HepG2 (cell line): ENCODE data around the gene NOA1. TPM values are rescaled to one million over a fixed set of nuclear protein-coding genes. Genes with fewer than 3 reads are reported as not detected.
"Not testable (repeated sequence)": the region's sequence is repeated elsewhere in the genome, so short reads cannot be mapped to it uniquely, and the experiment has no call there.

Experiments
- ATAC-seq: fragments of 200-7000 bp; cut with Tn5 transposase; 3 replicates; pipeline ENCODE4 v1.9.1; 2020; ENCODE audit warnings: mild to moderate bottlenecking, moderate library complexity
- BruUV-seq: library from RNA; stranded (reverse); fragments of 400-500 nt; replicated peaks from 2 replicates; lab custom pipeline; 2021; lab: Mats Ljungman, UMichigan
- CTCF ChIA-PET: fragments of 300-600 bp; formaldehyde crosslinking; extraction: SDS; loops from one replicate; lab custom pipeline; 2021; ENCODE audit warnings: low total read pairs, inconsistent platforms, low intra/inter-chr PET ratio; lab: Yijun Ruan, JAX
- POLR2A ChIA-PET: fragments of 350-600 bp; sonication (Branson Sonifier 250); formaldehyde crosslinking; loops from one replicate; lab custom pipeline; 2020; ENCODE audit warnings: antibody characterized with exemption, inconsistent platforms; lab: Yijun Ruan, JAX
- DNase-seq: peaks from one replicate; pipeline ENCODE4 v3.0.0-alpha.2; 2015; ENCODE audit warnings: low spot score
- FAIRE-seq: peaks from 3 replicates; lab custom pipeline; 2011; peaks lifted over from hg19 to GRCh38; lab: Jason Lieb, UNC
- H2AFZ ChIP-seq: one replicate; pipeline ENCODE4 v1.6.1; 2011; ENCODE audit warnings: low read length, inconsistent platforms
- H3K27ac ChIP-seq: fragments of 300-600 bp; 3 replicates; pipeline ENCODE4 v1.8.0; 2011; ENCODE audit warnings: mixed run types, mild to moderate bottlenecking, mixed read lengths, low read length, inconsistent platforms; ENCODE audit not compliant: insufficient read depth; ENCODE audit errors: extremely low read length
- H3K27me3 ChIP-seq, 2 experiments: fragments of 200-600 bp in 1 of 2; 2 replicates in 1 of 2; 3 replicates in 1 of 2; pipeline versions ENCODE4 v1.6.0 to v1.8.0; 2011; ENCODE audit warnings: low read length in 2 of 2, mild to moderate bottlenecking in 2 of 2, moderate library complexity in 2 of 2, inconsistent platforms in 1 of 2; ENCODE audit not compliant: insufficient read depth in 2 of 2, control insufficient read depth in 1 of 2
- H3K36me3 ChIP-seq, 2 experiments: fragments of 200-600 bp in 1 of 2; replicated peaks in 1 of 2; 2 replicates in 1 of 2; 3 replicates in 1 of 2; pipeline versions ENCODE4 v1.5.1 to v1.8.0; 2011; ENCODE audit warnings: low read length in 2 of 2, inconsistent platforms in 1 of 2; ENCODE audit not compliant: insufficient read depth in 2 of 2, control insufficient read depth in 1 of 2
- H3K4me1 ChIP-seq: 2 replicates; pipeline ENCODE4 v1.5.1; 2012; ENCODE audit warnings: low read length, inconsistent platforms; ENCODE audit not compliant: insufficient read depth
- H3K4me2 ChIP-seq: 2 replicates; pipeline ENCODE4 v1.6.0; 2011; ENCODE audit warnings: low read depth, low read length, inconsistent platforms
- H3K4me3 ChIP-seq, 3 experiments: fragments of 200-600 bp in 1 of 3; sonication (generic), shearing (Covaris generic) in 1 of 3; replicated peaks in 1 of 3; 2 replicates each; pipeline ENCODE4 v1.5.1; 2011 to 2016; ENCODE audit warnings: low read length in 3 of 3, inconsistent platforms in 2 of 3, low read depth in 2 of 3, mild to moderate bottlenecking in 2 of 3, control low read depth in 1 of 3, mixed read lengths in 1 of 3; ENCODE audit not compliant: insufficient read depth in 1 of 3
- H3K79me2 ChIP-seq: one replicate; pipeline ENCODE4 v1.6.1; 2011; ENCODE audit warnings: low read length, inconsistent platforms; ENCODE audit not compliant: insufficient read depth
- H3K9ac ChIP-seq: 2 replicates; pipeline ENCODE4 v1.6.0; 2011; ENCODE audit warnings: mild to moderate bottlenecking, low read depth, low read length, inconsistent platforms; ENCODE audit not compliant: insufficient read depth
- H3K9me3 ChIP-seq: 2 replicates; pipeline ENCODE4 v1.5.1; 2012; ENCODE audit warnings: mild to moderate bottlenecking, low read length
- H4K20me1 ChIP-seq: 2 replicates; pipeline ENCODE4 v1.6.0; 2011; ENCODE audit warnings: inconsistent platforms, mild to moderate bottlenecking, low read length, moderate library complexity; ENCODE audit not compliant: insufficient read depth
- ATAD3A ChIP-seq: sonication (generic); formaldehyde crosslinking; IDR thresholded peaks from 2 replicates; pipeline ENCODE4 v1.4.0; 2020; ENCODE audit warnings: missing genetic modification reagents
- MEIS1 ChIP-seq: sonication (generic); formaldehyde crosslinking; IDR thresholded peaks from 2 replicates; pipeline ENCODE4 v1.9.0; 2021; ENCODE audit warnings: mild to moderate bottlenecking, missing genetic modification reagents, moderate library complexity, borderline replicate concordance
- NFE2 ChIP-seq: sonication (generic); formaldehyde crosslinking; IDR thresholded peaks from 2 replicates; pipeline ENCODE4 v1.4.0; 2020; ENCODE audit warnings: missing genetic modification reagents
- NR2C2 ChIP-seq: sonication (generic); formaldehyde crosslinking; IDR thresholded peaks from 2 replicates; pipeline ENCODE4 v1.4.0; 2020; ENCODE audit warnings: missing genetic modification reagents, mild to moderate bottlenecking, moderate library complexity, borderline replicate concordance
- RCOR2 ChIP-seq: IDR thresholded peaks from 2 replicates; pipeline ENCODE4 v1.6.1; 2016; ENCODE audit warnings: missing biosample characterization, missing genetic modification reagents
- REPIN1 ChIP-seq: sonication (generic); formaldehyde crosslinking; IDR thresholded peaks from 2 replicates; pipeline ENCODE4 v1.8.0; 2022; ENCODE audit warnings: missing genetic modification reagents, low read depth, mild to moderate bottlenecking, borderline replicate concordance
- REXO4 ChIP-seq: sonication (generic); formaldehyde crosslinking; IDR thresholded peaks from 2 replicates; pipeline ENCODE4 v1.8.0; 2022; ENCODE audit warnings: missing genetic modification reagents, mild to moderate bottlenecking, borderline replicate concordance
- SIX4 ChIP-seq: sonication (generic); formaldehyde crosslinking; IDR thresholded peaks from 2 replicates; pipeline ENCODE4 v1.4.0; 2020; ENCODE audit warnings: missing genetic modification reagents
- WGBS: methylation state at CpG from one replicate; pipeline ENCODE4 v1.1.6; 2017; ENCODE audit warnings: low lambda C conversion rate; 5-methylcytosine and 5-hydroxymethylcytosine counted together
- in situ Hi-C: cut with HindIII; loops from 2 replicates; pipeline ENCODE4 v1.10.0; 2017; ENCODE audit warnings: low pct_unique_long_range_greater_than_20kb; ENCODE audit not compliant: extremely low pct_ligation_motif_present
- intact Hi-C: fragments of 100-400 bp; cut with micrococcal nuclease; formaldehyde crosslinking; loops from one replicate; pipeline ENCODE4 v1.10.0; 2022; ENCODE audit not compliant: unreplicated experiment
- polyA plus RNA-seq, 8 experiments: library from polyadenylated mRNA; depleted of rRNA in 3 of 8; stranded (reverse) in 7 of 8; unstranded in 1 of 8; fragments of >200 nt; fragmentation: Illumina TruSeq in 4 of 8; extraction: Trizol in 4 of 8; gene quantifications; 2 replicates each; pipeline versions ENCODE4 v1.2.1 to v1.2.3, GENCODE V29; 2011 to 2016; ENCODE audit warnings: low read depth in 4 of 8, missing spikeins in 1 of 8, mixed read lengths in 1 of 8; ENCODE audit not compliant: insufficient read depth in 1 of 8
- total RNA-seq, 5 experiments: library from RNA; depleted of rRNA; stranded (reverse); fragments of >200 nt; fragmentation: Illumina TruSeq; extraction: Trizol; gene quantifications; 2 replicates each; pipeline ENCODE4 v1.2.3, GENCODE V29; 2016; ENCODE audit warnings: low read depth in 1 of 5

Gene NOA1
- total and polyA plus RNA-seq, 2 of the 13 experiments (the other 11 are each of a cell fraction or from before 2014, with no cell fraction given), result 17.3 to 19.0 TPM

GRCh38 chr4:56940971-56941370 is 36.4 kb downstream of the NOA1 start (continued):
- no peak for TF ChIP-seq MEIS1 (CRISPR knock-in tag)
- TF ChIP-seq ATAD3A (CRISPR knock-in tag), result no peak
- no peak for TF ChIP-seq SIX4 (CRISPR knock-in tag)
- TF ChIP-seq RCOR2 (CRISPR knock-in tag), result no peak

GRCh38 chr4:56940403-56940802 is 37.0 kb downstream of the NOA1 start:
- no peaks in the 10 kb centered on the region for H3K27me3 ChIP-seq
- POLR2A ChIA-PET, result no interaction called here
- FAIRE-seq, result no peak
- H3K4me1 ChIP-seq, result no peaks in the 10 kb centered on the region
- H3K36me3 ChIP-seq, result peaks cover 4 to 5% of the 10 kb centered on the region in 2 experiments; a peak in 3 of 5 replicates
- no peak overlapping the region for H3K4me3 ChIP-seq
- H2AFZ ChIP-seq, result no peak overlapping the region
- no peak overlapping the region for H3K4me2 ChIP-seq
- DNase-seq, result no peak
- no peak for ATAC-seq
- CTCF ChIA-PET, result no interaction called here
- 97% methylated on average over 12 of the region's 12 CpGs for WGBS
- intact Hi-C loops (no loop called here), in situ Hi-C loops (no loop called here)
- no peaks in the 10 kb centered on the region for H4K20me1 ChIP-seq
- no peaks in the 10 kb centered on the region for H3K9me3 ChIP-seq
- no peak overlapping the region for H3K27ac ChIP-seq
- no peak for TF ChIP-seq NR2C2 (CRISPR knock-in tag)
- no peak for TF ChIP-seq REXO4 (CRISPR knock-in tag)
- no peak for TF ChIP-seq REPIN1 (CRISPR knock-in tag)
- no peak for TF ChIP-seq NFE2 (CRISPR knock-in tag)
- TF ChIP-seq, all 625 proteins: peak for 0
- no peak overlapping the region for H3K9ac ChIP-seq
- BruUV-seq, result no TSS peak
- no peaks in the 10 kb centered on the region for H3K79me2 ChIP-seq

- BruUV-seq, POLR2A ChIA-PET, H3K9me3 ChIP-seq, H3K27ac ChIP-seq, H3K79me2 ChIP-seq, H3K4me1 ChIP-seq, H2AFZ ChIP-seq, ATAC-seq, H3K9ac ChIP-seq, FAIRE-seq, H3K4me2 ChIP-seq, H3K27me3 ChIP-seq, in situ Hi-C loops, DNase-seq, CTCF ChIA-PET, intact Hi-C loops, H3K4me3 ChIP-seq, H3K36me3 ChIP-seq, H4K20me1 ChIP-seq: not testable (repeated sequence)
- 98% methylated on average over 14 of the region's 14 CpGs for WGBS
Measured at GRCh38 chr4:56939826-56940225, 37.6 kb downstream of the NOA1 start.
